ENCODE results near the gene KRTAP1-5. TPM values are rescaled to one million over a fixed set of nuclear protein-coding genes. Genes with fewer than 3 reads are reported as not detected.
"Not testable (repeated sequence)": the region's sequence is repeated elsewhere in the genome, so short reads cannot be mapped to it uniquely, and the experiment has no call there.

Gene KRTAP1-5
- total and polyA plus RNA-seq, 8 donors: not detected

GRCh38 chr17:41037853-41038350, 10.9 kb upstream of the KRTAP1-5 start:
- no peak for TF ChIP-seq CTCF (IDR thresholded peaks at IDR 0.05)
- TF ChIP-seq EP300 (IDR thresholded peaks at IDR 0.05): no peak
- TF ChIP-seq POLR2AphosphoS5 (IDR thresholded peaks at IDR 0.05): no peak
- TF ChIP-seq POLR2A (IDR thresholded peaks at IDR 0.05): no peak
- DNase-seq: no peak
- WGBS, 5 donors: 74 to 88% (median 82%) methylated on average over 2 of the region's 2 CpGs

GRCh38 chr17:41034346-41034935, 7.4 kb upstream of the KRTAP1-5 start, which contains the start of gene KRTAP1-3:
TSS of gene KRTAP1-3 (minus strand) at chr17:41034874. CDS start at chr17:41034821, 53 bp downstream.
- H3K4me3 ChIP-seq; H3K27ac ChIP-seq; H3K36me3 ChIP-seq; H3K9me3 ChIP-seq; H3K27me3 ChIP-seq; intact Hi-C loops (cut with DNase I; ENCODE audit: low total_unique reads); DNase-seq; H3K4me1 ChIP-seq: not testable (repeated sequence)
- 82 to 88% (median 83%) methylated on average over 4 to 10 of the region's 10 CpGs for WGBS, 5 donors

More at GRCh38 chr17:41037853-41038350, 10.9 kb upstream of the KRTAP1-5 start:
- H3K9me3 ChIP-seq: peaks cover 0 to 2% (median 0%) of the 10 kb centered on the region in 4 donors
- no peak overlapping the region for H3K27ac ChIP-seq
- H3K4me1 ChIP-seq: no peaks in the 10 kb centered on the region
- intact Hi-C loops (cut with DNase I; ENCODE audit: low total_unique reads): no loop called here
- H3K4me3 ChIP-seq: no peak overlapping the region
- H3K27me3 ChIP-seq: peaks cover 0 to 7% (median 0%) of the 10 kb centered on the region in 3 donors
- no peaks in the 10 kb centered on the region for H3K36me3 ChIP-seq

- TF ChIP-seq EP300 (IDR thresholded peaks at IDR 0.05) (no peak), CTCF (IDR thresholded peaks at IDR 0.05) (no peak), POLR2A (IDR thresholded peaks at IDR 0.05) (no peak), POLR2AphosphoS5 (IDR thresholded peaks at IDR 0.05) (no peak)
- intact Hi-C loops (cut with DNase I; ENCODE audit: low total_unique reads): no loop called here
- no peak within 1 kb of the TSS for H3K27ac ChIP-seq
- DNase-seq: no peak
- 77 to 87% (median 84%) methylated on average over 10 to 12 of the region's 12 CpGs for WGBS, 5 donors
- no peaks in the 10 kb centered on the region for H3K4me1 ChIP-seq
- H3K9me3 ChIP-seq: no peaks in the 10 kb centered on the region
- H3K36me3 ChIP-seq: no peaks in the 10 kb centered on the region
- H3K4me3 ChIP-seq: no peak within 1 kb of the TSS
- peaks cover 0 to 4% (median 0%) of the 10 kb centered on the region in 3 donors for H3K27me3 ChIP-seq
Observed at GRCh38 chr17:41029633-41030245, 2.7 kb upstream of the KRTAP1-5 start, which contains the start of gene KRTAP1-4. TSS of gene KRTAP1-4 (minus strand) at chr17:41030195. CDS start at chr17:41030078, 117 bp downstream.

- TF ChIP-seq CTCF (IDR thresholded peaks at IDR 0.05) (no peak), POLR2A (IDR thresholded peaks at IDR 0.05) (no peak), POLR2AphosphoS5 (IDR thresholded peaks at IDR 0.05) (no peak), EP300 (IDR thresholded peaks at IDR 0.05) (no peak)
- Histone ChIP-seq H3K9me3 (peaks cover 0 to 4% (median 0%) of the 10 kb centered on the region in 4 donors), H3K4me3 (no peak overlapping the region), H3K36me3 (no peaks in the 10 kb centered on the region), H3K4me1 (no peaks in the 10 kb centered on the region), H3K27ac (no peak overlapping the region), H3K27me3 (peaks cover 0 to 3% (median 0%) of the 10 kb centered on the region in 3 donors)
- intact Hi-C loops (cut with DNase I; ENCODE audit: low total_unique reads): no loop called here
- no peak for DNase-seq
- 75 to 86% (median 85%) methylated on average over 3 of the region's 3 CpGs for WGBS, 5 donors
Observed at GRCh38 chr17:41024697-41025096, 2.3 kb downstream of the KRTAP1-5 start.

GRCh38 chr17:41020336-41020735, 6.7 kb downstream of the KRTAP1-5 start:
- Histone ChIP-seq H3K27me3 (no peaks in the 10 kb centered on the region), H3K4me3 (no peak overlapping the region), H3K4me1 (no peaks in the 10 kb centered on the region), H3K36me3 (no peaks in the 10 kb centered on the region), H3K27ac (no peak overlapping the region), H3K9me3 (peaks cover 0 to 4% (median 0%) of the 10 kb centered on the region in 4 donors)
- intact Hi-C loops (cut with DNase I; ENCODE audit: low total_unique reads): no loop called here
- DNase-seq: no peak
- TF ChIP-seq POLR2AphosphoS5 (IDR thresholded peaks at IDR 0.05) (no peak), POLR2A (IDR thresholded peaks at IDR 0.05) (no peak), CTCF (IDR thresholded peaks at IDR 0.05) (no peak), EP300 (IDR thresholded peaks at IDR 0.05) (no peak)
